Loucy (cell line): Measurements from ENCODE around the gene LSR.

Experiments used
- H2AFZ ChIP-seq: fragments of 200-600 bp; sonication (generic); 2 replicates; pipeline ENCODE4 v1.6.0; 2016; ENCODE audit warnings: antibody characterized with exemption, mild to moderate bottlenecking, low read length, moderate library complexity
- H3F3A ChIP-seq: fragments of 200-600 bp; 2 replicates; pipeline ENCODE4 v1.6.0; 2016; ENCODE audit warnings: antibody characterized with exemption, low read depth, mild to moderate bottlenecking
- H3K27me3 ChIP-seq: fragments of 200-600 bp; sonication (generic); 2 replicates; pipeline ENCODE4 v1.6.1; 2014; ENCODE audit warnings: low read length, mild to moderate bottlenecking; ENCODE audit not compliant: insufficient read depth, poor library complexity, severe bottlenecking
- H3K36me3 ChIP-seq: fragments of 200-600 bp; sonication (generic); 2 replicates; pipeline ENCODE4 v1.6.1; 2016; ENCODE audit warnings: low read length; ENCODE audit not compliant: insufficient read depth
- H3K4me1 ChIP-seq: fragments of 200-600 bp; sonication (generic); 2 replicates; pipeline ENCODE4 v1.5.1; 2014; ENCODE audit warnings: low read length, mild to moderate bottlenecking; ENCODE audit not compliant: insufficient read depth, poor library complexity, severe bottlenecking
- H3K4me2 ChIP-seq: fragments of 200-600 bp; sonication (generic); 2 replicates; pipeline ENCODE4 v1.6.0; 2014; ENCODE audit warnings: antibody characterized with exemption, low read length, low read depth, mild to moderate bottlenecking; ENCODE audit not compliant: poor library complexity, severe bottlenecking
- H3K4me3 ChIP-seq: fragments of 200-600 bp; sonication (generic); 2 replicates; pipeline ENCODE4 v1.5.1; 2014; ENCODE audit warnings: low read length, mild to moderate bottlenecking, mixed read lengths; ENCODE audit not compliant: poor library complexity, severe bottlenecking
- H3K79me2 ChIP-seq: fragments of 200-600 bp; sonication (generic); 2 replicates; pipeline ENCODE4 v1.6.1; 2014; ENCODE audit warnings: low read length; ENCODE audit not compliant: insufficient read depth
- H3K9ac ChIP-seq: fragments of 200-600 bp; sonication (generic); 2 replicates; pipeline ENCODE4 v1.6.0; 2014; ENCODE audit warnings: mild to moderate bottlenecking, low read depth, low read length, moderate library complexity; ENCODE audit not compliant: poor library complexity, severe bottlenecking
- H3K9me2 ChIP-seq: fragments of 200-600 bp; sonication (generic); replicated peaks from 2 replicates; pipeline ENCODE4 v1.6.1; 2016; ENCODE audit warnings: low read depth, low read length, mixed read lengths
- H3K9me3 ChIP-seq: fragments of 200-600 bp; sonication (generic); 2 replicates; pipeline ENCODE4 v1.6.1; 2014; ENCODE audit warnings: mild to moderate bottlenecking, antibody characterized with exemption, low read length, low read depth; ENCODE audit not compliant: insufficient read depth
- H4K20me1 ChIP-seq: fragments of 200-600 bp; sonication (generic); 2 replicates; pipeline ENCODE4 v1.6.0; 2014; ENCODE audit warnings: antibody characterized with exemption, low read length, mild to moderate bottlenecking; ENCODE audit not compliant: insufficient read depth, poor library complexity, severe bottlenecking
- CTCF ChIP-seq: fragments of 200-600 bp; sonication (generic); conservative IDR thresholded peaks from 2 replicates; pipeline ENCODE4 v1.5.1; 2014; ENCODE audit warnings: mild to moderate bottlenecking, antibody characterized with exemption, low read length
- EZH2phosphoT487 ChIP-seq: fragments of 200-600 bp; IDR thresholded peaks from 2 replicates; pipeline ENCODE4 v1.6.1; 2018; ENCODE audit warnings: antibody characterized with exemption, mild to moderate bottlenecking, moderate library complexity, borderline replicate concordance

The LSR gene

GRCh38 chr19:35266520-35267352 is 17.9 kb downstream of the LSR start:
- H3K4me1 ChIP-seq, result peaks cover 24% of the 10 kb centered on the region
- peaks cover 22% of the 10 kb centered on the region for H4K20me1 ChIP-seq
- no peaks in the 10 kb centered on the region for H3K9me3 ChIP-seq
- peaks cover 15% of the 10 kb centered on the region; the same call in 1 of the 2 replicates for H3K36me3 ChIP-seq
- H3K79me2 ChIP-seq, result peaks cover 38% of the 10 kb centered on the region
- H2AFZ ChIP-seq, result peak overlapping the region; percentile 76; the same call in 1 of the 2 replicates
- TF ChIP-seq EZH2phosphoT487 (no peak), CTCF (no peak)
- no peaks in the 10 kb centered on the region for H3F3A ChIP-seq
- peak overlapping the region; percentile 100 for H3K4me3 ChIP-seq
- H3K9ac ChIP-seq, result peak overlapping the region; percentile 96
- H3K4me2 ChIP-seq, result peak overlapping the region; percentile 91
- no peaks in the 10 kb centered on the region for H3K27me3 ChIP-seq
- H3K9me2 ChIP-seq, result no peaks in the 10 kb centered on the region

DNA sequence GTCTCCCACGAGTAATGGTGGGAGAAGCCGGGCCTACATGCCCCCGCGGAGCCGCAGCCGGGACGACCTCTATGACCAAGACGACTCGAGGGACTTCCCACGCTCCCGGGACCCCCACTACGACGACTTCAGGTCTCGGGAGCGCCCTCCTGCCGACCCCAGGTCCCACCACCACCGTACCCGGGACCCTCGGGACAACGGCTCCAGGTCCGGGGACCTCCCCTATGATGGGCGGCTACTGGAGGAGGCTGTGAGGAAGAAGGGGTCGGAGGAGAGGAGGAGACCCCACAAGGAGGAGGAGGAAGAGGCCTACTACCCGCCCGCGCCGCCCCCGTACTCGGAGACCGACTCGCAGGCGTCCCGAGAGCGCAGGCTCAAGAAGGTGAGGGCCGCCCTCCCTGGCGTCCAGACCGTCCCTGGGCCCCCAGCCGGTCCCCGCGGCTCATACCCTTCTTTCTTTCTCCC is 18.6 kb downstream of the LSR start:
- H3K4me2 ChIP-seq, result peak overlapping the region; percentile 91
- H3K9ac ChIP-seq, result peak overlapping the region; percentile 96
- no peaks in the 10 kb centered on the region for H3K27me3 ChIP-seq
- peak overlapping the region; percentile 100 for H3K4me3 ChIP-seq
- peaks cover 20% of the 10 kb centered on the region; the same call in 1 of the 2 replicates for H3K36me3 ChIP-seq
- H3F3A ChIP-seq, result no peaks in the 10 kb centered on the region
- H3K9me3 ChIP-seq, result no peaks in the 10 kb centered on the region
- H3K79me2 ChIP-seq, result peaks cover 44% of the 10 kb centered on the region
- peak overlapping the region; percentile 76 for H2AFZ ChIP-seq
- H3K9me2 ChIP-seq, result no peaks in the 10 kb centered on the region
- peaks cover 30% of the 10 kb centered on the region for H3K4me1 ChIP-seq
- peaks cover 26% of the 10 kb centered on the region for H4K20me1 ChIP-seq
- no peak for TF ChIP-seq EZH2phosphoT487
- TF ChIP-seq CTCF, result no peak

DNA sequence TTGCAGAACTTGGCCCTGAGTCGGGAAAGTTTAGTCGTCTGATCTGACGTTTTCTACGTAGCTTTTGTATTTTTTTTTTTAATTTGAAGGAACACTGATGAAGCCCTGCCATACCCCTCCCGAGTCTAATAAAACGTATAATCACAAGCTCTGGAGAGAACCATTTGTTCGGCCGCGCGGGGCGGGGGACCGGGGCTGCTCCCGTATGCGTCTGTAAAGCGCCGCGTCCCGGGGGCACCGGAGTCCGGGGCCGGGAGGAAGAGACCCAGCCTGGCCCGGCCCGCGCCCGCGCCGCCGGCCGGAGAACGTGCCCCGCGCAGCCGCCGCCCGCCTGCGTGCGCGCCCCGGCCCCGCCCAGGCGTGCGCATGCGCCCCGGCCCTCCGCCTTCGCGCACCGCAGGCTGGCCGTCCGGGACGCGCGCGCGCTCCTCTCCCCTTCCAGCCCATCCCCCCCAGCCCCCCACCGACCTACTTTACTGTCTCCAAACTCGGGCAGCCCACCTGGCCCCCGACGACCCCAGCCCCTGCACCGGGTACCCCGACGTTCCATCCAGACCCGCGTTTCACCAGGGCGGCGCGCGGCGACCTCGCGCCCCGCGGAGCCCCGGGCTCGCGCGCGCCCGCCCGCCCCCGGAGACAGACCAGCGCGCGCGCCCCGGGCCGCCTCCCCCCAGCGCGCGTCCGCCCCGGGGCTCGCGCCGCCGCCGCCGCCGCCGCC is 19.2 kb downstream of the LSR start:
- TF ChIP-seq EZH2phosphoT487 (no peak), CTCF (no peak)
- H3K36me3 ChIP-seq, result peaks cover 20% of the 10 kb centered on the region; the same call in 1 of the 2 replicates
- peaks cover 30% of the 10 kb centered on the region for H3K4me1 ChIP-seq
- peaks cover 28% of the 10 kb centered on the region for H4K20me1 ChIP-seq
- H3K9me2 ChIP-seq, result no peaks in the 10 kb centered on the region
- peak overlapping the region; percentile 76 for H2AFZ ChIP-seq
- H3K4me2 ChIP-seq, result peak overlapping the region; percentile 91
- H3K27me3 ChIP-seq, result no peaks in the 10 kb centered on the region
- peak overlapping the region; percentile 96 for H3K9ac ChIP-seq
- H3F3A ChIP-seq, result no peaks in the 10 kb centered on the region
- peak overlapping the region; percentile 100 for H3K4me3 ChIP-seq
- peaks cover 46% of the 10 kb centered on the region for H3K79me2 ChIP-seq
- no peaks in the 10 kb centered on the region for H3K9me3 ChIP-seq
